Activated CD4-positive, alpha-beta T cell treated with anti-CD3 and anti-CD28 coated beads for 1 hour (primary cell): ENCODE results near the gene ARPC2.

Source experiments
- DNase-seq: peaks from one replicate; pipeline ENCODE4 v3.0.0-alpha.2; 2020

Gene ARPC2

GRCh38 chr2:218217360-218218267 is 625 bp downstream of the ARPC2 start:
- DNase-seq = peak; percentile 58

GRCh38 chr2:218218268-218219185 is 1.5 kb downstream of the ARPC2 start:
- no peak for DNase-seq

GRCh38 chr2:218219934-218220333 is 2.9 kb downstream of the ARPC2 start:
- DNase-seq = no peak

GRCh38 chr2:218221000-218221399 is 4.0 kb downstream of the ARPC2 start:
- DNase-seq = no peak

- no peak for DNase-seq
These were observed 6.1 kb downstream of the ARPC2 start for GRCh38 chr2:218223046-218223445.

- no peak for DNase-seq
These were observed 7.2 kb downstream of the ARPC2 start for GRCh38 chr2:218224186-218224585.

GRCh38 chr2:218226903-218227302 is 9.9 kb downstream of the ARPC2 start:
- no peak for DNase-seq

- DNase-seq = no peak
These were observed 11.5 kb downstream of the ARPC2 start for GRCh38 chr2:218228366-218229090.

- DNase-seq = no peak
These were observed 12.2 kb downstream of the ARPC2 start for GRCh38 chr2:218229239-218229638.

GRCh38 chr2:218229851-218230250 is 12.9 kb downstream of the ARPC2 start:
- DNase-seq = no peak

GRCh38 chr2:218230882-218231281 is 13.9 kb downstream of the ARPC2 start:
- DNase-seq = no peak

- no peak for DNase-seq
These were observed 16.6 kb downstream of the ARPC2 start for GRCh38 chr2:218233543-218233942.

GRCh38 chr2:218234521-218234920 is 17.5 kb downstream of the ARPC2 start:
- no peak for DNase-seq

- DNase-seq = no peak
These were observed 18.0 kb downstream of the ARPC2 start for GRCh38 chr2:218235017-218235416.

- no peak for DNase-seq
These were observed 19.8 kb downstream of the ARPC2 start for GRCh38 chr2:218236829-218237228.

- DNase-seq = no peak
These were observed 21.9 kb downstream of the ARPC2 start for GRCh38 chr2:218238887-218239286.

GRCh38 chr2:218244204-218244603 is 27.2 kb downstream of the ARPC2 start:
- no peak for DNase-seq

GRCh38 chr2:218244665-218245064 is 27.7 kb downstream of the ARPC2 start:
- no peak for DNase-seq

GRCh38 chr2:218245214-218245613 is 28.2 kb downstream of the ARPC2 start:
- no peak for DNase-seq

GRCh38 chr2:218249691-218250090 is 32.7 kb downstream of the ARPC2 start:
- DNase-seq = no peak

- DNase-seq = no peak
These were observed 35.7 kb downstream of the ARPC2 start for GRCh38 chr2:218252509-218253231.

- DNase-seq = no peak
These were observed 36.2 kb downstream of the ARPC2 start for GRCh38 chr2:218253232-218253625.
